ENCODE data around the gene ZFAND3.
"Not testable (repeated sequence)": the region's sequence is repeated elsewhere in the genome, so short reads cannot be mapped to it uniquely, and the experiment has no call there.

ZFAND3 gene

DNA sequence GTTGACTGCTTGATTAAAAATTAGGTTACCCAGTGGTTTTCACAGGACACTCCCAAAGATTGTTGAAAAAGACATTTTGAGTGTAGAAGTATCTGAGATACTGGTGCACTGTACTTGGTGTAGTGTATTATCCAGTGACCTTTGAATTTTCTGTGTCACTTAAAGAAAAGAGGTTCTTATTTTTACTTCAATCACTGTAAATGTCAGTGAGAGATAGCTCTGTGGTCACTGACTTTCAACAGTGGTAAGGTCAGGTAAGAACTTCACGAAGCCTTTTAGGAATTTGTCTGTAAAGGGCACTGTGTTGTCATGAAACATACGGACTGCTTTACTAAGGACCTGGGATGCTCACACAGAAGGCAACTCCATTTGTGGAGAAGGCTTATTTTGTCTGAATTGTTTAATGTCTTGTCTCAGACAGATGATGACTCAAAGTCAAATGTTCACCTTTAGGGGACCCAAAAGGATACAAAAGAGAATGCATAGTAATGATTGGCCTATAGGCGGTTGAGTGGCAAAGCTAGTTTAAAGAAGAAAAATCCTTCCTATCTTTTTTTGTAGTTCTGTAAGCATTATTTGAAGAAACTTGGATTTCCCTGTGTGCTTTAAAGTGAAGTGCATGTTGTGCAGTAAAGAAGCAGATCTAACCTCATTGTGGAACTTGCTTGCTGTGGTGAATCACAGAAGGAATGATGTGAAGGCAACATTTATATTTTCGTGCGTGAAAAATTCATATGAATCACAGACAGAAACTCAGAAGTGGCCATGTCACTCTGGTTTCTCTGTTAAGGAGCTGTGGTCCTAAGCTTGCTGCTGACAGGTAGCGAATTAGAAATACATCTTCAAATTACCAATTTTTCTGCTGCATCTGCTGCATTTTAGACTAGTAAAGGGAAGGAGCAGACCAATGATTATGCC, 47.3 kb downstream of the ZFAND3 start:
- no peak for DNase-seq

DNA sequence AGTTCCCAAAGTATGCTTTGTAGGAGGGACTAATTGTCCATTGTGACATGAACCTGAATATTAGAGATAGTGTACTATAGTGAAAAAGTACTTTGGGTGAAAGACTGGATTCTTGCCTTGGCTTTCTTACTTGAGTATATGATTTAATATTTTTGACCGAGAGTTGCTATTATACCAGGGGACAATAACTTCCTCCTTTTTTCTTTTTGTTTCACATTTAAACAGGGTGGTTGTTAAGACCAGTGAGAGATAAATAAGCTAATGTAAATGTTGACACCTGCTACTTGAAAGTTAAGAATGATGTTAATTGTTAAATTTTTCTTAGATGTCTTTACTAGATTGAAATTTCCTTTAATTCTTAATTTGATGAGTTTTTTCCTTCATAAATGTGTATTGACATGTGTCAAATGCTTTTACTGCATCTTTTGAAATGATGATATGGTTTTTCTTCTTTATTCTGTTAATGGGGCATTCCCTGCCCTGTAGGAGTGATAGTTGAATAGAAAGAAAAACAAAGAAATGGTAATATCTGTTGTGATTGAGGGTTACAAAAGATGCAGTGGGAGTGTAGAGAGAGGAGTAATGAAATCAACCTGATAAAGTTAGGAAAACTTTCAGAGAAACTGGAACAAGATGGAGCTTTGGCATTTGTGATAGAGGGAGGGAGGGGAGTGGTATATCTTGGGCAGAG, 48.4 kb downstream of the ZFAND3 start:
- no peak for DNase-seq

DNA sequence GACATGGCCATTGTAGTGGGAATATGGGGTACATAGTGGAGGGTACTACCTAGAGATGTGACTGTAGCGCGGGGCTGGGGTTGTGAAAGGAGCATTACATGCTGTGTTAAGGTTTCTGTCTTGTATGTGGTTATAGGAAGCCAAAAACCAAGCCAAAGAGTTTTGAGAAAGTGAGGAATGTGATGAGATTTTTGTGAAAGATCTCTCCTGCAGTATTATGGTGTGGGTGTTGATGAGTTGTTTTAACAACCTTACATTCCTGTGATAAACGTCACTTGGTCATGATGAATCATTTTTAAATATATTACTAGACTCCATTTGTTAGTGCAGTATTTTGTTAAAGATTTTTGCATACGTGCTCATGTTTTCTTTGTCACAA, 48.9 kb downstream of the ZFAND3 start:
- DNase-seq = no peak

DNA sequence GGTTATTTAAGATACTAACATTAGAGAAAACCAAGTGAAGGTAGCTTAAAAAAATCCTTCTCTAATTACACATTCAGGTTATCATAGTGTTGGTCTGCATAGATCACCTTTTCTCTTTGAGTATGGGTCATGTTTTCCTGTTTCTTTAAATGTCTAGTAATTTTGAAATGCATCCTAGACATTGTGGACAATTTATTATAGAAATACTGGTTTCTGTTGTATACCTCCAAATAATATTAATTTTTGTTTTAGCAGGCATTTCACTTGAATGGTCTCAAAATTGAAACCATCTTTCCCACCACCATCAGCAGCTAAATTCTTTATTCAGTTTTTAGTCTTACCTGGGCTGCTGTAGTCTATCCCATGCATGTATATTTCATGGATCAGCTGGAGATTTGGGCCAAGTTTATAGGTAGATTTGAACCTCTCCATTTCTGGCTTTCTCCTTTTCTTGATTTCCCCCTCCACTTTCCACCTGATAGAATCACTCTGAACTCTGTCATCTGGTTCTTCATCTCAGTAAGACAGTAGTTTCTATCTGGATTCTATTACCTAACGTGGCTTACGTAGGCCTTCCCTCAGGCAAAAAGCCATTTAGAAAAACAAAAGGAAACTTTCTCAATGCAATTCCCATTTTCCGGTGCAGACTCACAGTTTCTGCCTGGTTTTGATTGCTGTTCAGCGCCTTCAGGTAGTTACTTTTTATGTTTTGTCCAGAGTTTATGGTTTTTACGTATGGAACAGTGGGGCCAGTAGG, 52.3 kb downstream of the ZFAND3 start:
- no peak for DNase-seq

DNA sequence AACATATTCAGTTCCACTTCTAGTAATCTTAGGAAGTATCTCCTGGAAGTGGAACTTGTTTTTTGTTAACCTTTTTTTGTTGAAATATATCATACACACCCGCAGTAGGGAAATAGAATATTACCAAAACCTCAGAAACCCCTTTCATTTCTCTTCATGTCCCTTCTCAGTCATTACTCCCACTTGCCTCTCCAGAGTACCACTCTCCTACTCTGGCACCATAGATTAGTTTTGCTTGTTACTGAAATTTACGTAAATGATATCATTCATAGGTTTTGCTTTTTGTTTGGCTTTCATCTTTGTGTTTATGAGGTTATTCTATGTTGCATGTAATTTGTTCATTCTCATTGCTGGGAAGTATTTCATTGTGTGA, 52.8 kb downstream of the ZFAND3 start:
- no peak for DNase-seq

DNA sequence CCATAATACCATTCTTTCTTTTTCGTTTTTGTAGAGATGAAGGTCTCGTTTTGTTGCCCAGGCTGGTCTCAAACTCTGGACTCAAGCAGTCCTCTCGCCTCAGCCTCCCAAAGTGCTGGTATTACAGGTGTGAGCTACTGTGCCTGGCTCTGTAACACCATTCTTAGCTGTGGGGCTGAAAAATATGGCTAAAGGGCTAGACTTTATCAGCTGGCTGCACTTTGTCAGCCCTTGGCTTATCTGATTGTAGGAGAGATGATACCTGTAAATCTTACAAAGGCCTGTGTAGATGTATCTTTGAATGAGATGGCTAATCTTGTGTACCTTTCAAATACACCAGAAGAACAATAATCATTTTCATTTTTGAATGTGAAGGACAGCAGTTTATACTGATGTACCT, 55.2 kb downstream of the ZFAND3 start:
- no peak for DNase-seq

DNA sequence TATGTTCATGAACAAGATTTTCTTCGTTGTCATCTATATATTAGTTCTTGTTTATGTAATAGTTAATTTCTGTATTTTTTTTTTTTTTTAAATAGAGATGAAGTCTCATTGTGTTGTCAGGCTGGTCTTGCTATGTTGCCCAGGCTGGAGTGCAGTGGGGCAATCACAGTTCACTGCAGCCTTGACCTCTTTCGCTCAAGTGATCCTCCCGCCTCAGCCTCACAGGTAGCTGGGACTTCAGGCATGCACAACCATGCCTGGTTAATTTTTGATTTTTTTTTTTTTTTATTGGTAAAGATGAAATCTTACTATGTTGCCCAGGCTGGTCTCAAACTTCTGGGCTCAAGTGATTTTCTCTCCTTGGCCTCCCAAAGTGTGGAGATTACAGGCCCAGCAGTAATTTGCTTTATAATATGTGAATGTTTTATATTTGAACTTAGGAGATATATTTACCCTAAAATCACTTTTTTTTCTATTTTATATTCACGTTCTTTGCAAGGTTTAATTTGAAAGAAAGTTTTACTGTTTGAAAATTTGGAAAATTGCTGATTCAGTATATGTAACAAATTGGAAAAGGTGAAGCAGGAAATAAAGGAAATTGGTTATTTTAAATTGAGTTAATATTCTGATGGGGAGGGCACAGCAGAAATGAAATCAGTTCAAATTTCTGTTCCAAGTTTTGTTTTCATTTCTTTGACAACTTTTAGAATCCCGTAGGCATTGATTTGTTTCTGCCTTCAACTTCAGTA, 56.2 kb downstream of the ZFAND3 start:
- no peak for DNase-seq

DNA sequence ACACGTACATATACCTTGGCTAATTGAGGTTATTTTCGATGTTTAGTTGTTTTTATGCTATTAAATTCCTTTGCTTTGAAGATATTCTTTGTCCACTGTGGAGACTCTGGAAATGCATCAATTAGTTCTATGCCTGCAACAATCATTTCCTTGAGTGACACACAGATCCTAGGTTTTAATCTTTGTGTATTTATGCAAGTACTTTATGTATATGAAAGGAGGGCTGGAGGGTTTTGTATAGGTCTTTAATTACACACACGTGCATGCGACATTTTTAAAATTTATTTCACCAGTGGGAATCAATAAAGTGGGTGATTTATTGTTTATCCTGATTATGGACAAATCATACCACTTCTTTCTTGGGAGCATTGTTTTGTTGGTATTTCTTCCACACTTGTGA, 57.3 kb downstream of the ZFAND3 start:
- DNase-seq = no peak

DNA sequence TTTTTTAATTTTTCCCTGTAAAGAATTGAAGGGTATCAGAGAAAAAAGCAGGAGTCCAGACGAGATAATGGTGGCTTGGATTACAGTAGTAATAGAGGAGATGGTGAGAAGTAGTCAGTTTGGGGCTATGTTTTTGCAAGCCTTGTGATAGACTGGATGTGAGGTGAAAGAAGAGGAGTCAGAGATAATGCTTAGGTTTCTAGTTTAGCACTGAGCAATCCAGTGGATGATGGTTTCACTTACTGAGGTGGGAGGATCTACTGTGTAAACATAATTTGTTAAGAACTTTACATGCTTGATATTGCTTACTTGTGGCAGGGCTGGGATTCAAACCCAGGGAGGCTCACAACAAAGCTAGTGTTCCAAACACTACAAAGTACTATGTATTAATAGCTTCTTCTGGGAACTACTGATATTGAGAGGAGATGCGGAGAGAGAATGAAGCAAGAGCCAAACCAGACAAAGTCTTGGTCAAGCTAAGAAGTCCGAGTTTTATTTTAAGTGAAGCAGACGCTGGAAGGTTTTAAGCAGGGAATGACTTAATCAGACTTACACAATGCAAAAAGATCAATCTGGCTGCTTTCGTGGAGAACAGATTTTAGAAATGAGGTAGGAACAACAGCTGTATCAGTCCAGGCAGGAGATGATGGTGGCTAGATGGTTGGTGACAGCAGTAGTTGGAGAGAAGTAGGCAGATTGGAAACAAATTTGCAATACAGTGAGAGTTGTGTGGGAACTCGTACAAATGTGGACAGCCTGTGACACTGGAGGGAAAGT, 58.0 kb downstream of the ZFAND3 start:
- no peak for DNase-seq

DNA sequence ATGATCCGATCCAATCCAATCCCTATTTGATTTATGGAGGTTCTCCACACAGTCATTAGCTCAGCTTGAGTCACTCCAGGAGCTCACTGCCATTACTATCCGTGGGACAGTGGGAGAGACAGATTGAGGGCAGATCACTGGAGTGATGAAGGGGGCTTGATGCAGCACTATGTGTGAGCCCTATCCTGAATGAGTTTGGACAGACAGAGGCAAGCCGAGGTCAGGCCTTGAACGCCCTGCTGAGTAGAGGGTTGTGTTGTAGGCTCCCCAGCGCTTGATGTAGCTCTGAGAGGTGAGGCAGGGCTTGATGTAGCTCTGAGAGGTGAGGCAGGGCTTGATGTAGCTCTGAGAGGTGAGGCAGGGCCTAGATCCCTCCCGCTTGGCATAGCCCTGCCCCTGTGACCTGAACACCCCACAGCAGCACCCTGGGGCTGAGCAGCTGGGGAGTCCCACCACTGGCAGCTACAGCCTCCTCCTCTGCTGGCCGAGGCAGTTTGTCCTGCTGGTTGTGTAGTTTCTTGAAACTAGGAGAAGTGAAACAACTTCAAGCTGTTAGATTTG, 58.7 kb downstream of the ZFAND3 start:
- no peak for DNase-seq

DNA sequence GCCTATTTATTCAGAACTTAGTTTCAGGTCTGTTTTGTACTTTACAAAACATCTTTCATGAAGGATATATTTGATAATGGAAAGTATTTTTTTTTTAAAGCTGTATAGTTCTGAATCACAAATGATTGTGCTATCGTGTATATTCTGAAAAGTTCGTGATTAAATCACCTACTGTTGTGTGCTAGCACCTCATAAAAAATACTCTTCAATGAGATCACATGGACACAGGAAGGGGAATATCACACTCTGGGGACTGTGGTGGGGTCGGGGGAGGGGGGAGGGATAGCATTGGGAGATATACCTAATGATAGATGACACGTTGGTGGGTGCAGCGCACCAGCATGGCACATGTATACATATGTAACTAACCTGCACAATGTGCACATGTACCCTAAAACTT, 61.1 kb downstream of the ZFAND3 start:
- DNase-seq = not testable (repeated sequence)

DNA sequence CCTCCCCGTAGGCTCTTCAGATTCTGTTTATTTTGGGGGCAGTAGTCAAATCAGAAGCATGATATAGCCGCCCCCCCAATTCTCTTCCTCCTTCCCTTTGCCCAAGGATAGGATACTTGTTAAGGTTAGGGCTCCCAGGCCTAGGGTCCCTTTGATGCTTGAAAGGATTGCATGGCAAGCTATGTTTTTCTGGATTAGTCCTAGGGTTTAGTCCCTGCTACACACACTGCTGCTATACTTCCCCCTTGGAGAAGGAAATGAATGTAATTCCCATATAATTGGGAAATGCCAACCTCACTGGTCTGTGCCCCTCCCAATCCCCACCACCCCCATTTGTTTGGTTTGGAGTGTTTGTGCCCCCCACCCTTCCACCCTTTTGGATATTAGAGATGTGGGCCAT, 62.8 kb downstream of the ZFAND3 start:
- DNase-seq = no peak

DNA sequence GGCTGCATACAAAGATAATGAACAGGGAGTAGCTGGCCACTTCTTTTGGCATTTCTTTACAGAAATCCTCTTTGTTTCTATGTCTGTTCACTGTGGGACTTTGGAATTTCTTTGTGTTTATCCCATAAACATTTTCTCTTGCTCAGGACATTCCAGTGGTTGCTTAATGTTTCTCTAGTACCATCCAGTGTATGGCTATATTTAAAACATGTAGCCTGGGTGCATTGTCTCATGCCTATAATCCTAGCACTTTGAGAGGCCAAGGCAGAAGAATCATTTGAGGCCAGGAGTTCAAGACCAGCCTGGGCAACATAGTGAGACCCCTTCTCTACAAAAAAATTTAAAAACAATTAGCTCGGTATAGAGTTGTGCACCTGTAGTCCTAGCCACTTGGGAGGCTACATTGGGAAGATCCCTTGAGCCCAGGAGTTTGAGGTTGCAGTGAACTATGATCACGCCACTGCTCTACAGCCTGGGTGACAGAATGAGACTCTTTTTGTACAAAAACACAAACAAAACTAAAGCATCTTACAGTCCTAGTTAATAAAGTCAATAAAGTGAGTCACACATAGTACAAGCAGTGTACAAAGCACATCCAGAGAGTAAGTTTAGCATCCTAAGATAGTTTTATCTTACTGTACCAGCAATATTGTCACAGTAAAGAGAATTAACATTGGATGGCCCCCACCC, 63.3 kb downstream of the ZFAND3 start:
- no peak for DNase-seq

DNA sequence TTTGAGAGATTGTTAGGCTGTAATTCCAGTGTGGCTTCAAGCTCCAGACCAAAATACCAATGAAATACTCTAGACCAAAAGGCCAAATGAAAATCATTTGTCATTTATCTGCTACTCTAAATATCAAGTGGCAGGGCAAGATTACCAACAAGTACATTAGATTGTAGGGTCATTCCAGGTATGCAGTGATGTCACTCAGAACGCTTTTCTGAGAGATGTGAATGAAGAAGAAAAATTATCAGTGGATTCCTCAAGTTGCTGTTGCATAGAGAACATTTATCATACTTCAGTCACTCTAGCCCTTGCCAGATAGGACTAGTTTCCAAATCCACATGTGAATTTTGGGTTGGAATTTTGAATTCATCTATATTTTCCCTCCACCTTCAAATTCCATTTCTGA, 65.0 kb downstream of the ZFAND3 start:
- no peak for DNase-seq

DNA sequence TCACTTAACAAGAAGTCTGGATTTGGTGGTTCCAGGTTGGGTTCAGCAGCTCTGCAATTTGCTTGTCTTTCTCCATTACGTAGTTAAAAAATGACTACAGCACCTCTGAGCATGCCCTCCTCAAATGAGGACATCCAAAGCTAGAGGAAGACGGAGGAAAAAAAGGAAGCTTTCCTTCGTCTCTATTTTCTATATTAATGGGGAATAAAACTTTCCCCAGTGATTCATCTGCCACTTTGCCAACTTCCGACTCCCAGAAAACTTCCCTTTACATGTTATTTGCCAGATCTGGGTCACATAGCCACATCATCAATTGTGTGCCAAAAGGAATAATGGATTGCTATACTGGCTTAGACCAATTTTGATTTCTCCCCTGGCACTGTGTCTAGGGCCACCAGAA, 69.5 kb downstream of the ZFAND3 start:
- DNase-seq = no peak

DNA sequence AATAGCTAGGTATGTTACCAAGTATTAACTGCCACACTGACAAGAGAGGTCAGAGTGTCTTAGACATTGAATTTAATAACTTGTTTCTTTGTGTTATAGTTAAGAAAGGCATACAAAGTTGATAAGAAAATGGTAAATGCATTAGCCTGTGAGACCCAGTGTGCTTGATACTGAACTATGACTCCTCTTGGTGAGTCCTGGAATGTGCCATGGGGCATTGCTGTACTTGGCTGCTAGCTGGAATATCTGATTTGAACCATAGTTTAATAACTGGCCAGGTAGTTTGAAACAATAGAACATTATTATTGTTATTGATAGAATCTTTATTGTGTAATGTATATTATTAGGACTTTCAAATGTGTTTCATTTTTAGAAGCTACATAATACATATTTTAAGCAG, 70.0 kb downstream of the ZFAND3 start:
- no peak for DNase-seq

DNA sequence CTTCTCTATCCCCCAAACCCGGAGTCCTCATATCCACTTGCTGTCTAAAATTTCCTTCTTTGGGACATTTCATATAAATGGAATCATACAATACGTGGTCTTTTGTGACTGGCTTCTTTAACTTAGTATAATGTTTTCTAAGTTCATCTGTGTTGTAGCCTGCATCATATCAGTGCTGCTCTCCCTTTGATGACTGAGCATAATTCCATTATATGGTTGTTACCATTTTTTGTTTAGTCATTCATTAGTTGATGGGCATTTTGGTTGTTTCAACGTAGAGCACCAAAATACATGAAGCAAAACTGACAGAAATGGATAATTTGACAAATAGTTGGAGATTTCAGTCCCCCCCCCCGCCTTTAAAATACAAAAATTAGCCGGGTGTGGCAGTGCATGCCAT, 71.5 kb downstream of the ZFAND3 start:
- no peak for DNase-seq

DNA sequence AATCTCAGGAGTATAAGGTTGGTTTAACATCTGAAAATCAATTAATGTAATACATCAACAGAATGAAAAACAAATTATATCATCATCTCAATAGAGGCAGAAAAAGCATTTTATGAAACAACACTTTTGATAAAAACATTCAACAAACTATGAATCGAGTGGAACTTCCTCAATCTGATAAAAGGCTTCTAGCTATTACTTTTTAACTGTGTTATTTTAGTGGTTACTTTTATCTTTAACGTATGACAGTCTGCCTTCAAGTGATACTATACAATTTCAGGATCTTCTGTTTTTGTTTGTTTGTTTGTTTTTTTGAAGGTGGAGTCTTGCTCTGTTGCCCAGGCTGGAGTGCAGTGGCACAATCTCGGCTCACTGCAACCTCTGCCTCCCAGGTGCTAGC, 73.7 kb downstream of the ZFAND3 start:
- DNase-seq = no peak

DNA sequence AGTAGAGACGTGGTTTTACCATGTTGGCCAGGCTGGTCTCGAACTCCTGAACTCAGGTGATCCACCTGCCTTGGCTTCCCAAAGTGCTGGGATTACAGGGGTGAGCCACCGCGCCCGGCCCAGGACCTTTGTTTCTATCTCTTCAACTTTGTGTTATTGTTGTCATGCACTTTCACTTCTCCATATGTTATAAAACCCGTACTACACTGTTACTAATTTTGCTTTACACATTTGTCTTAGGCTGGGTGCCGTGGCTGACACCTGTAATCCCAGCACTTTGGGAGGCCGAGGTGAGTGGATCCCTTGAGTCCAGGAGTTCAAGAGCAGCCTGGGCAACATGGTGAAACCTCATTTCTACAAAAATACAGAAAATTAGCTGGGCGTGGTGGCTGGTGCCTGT, 74.2 kb downstream of the ZFAND3 start:
- not testable (repeated sequence) for DNase-seq

DNA sequence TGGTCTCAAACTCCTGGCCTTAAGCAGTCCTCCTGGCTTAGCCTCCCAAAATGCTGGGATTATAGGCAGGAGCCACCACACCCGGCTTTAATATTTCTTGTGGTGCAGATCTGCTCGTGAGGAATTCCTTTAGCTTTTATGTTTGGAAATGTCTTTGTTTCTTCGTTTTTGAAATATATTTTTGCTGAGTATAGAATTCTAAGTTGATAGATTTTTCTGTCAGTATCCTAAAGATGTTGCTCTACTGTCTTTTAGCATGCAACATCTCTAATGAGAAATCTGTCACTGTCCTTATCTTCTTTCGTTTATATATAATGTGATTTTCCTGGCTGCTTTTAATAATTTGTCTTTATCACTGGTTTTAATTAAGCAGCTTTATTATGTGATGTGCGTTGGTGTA, 75.1 kb downstream of the ZFAND3 start:
- no peak for DNase-seq

DNA sequence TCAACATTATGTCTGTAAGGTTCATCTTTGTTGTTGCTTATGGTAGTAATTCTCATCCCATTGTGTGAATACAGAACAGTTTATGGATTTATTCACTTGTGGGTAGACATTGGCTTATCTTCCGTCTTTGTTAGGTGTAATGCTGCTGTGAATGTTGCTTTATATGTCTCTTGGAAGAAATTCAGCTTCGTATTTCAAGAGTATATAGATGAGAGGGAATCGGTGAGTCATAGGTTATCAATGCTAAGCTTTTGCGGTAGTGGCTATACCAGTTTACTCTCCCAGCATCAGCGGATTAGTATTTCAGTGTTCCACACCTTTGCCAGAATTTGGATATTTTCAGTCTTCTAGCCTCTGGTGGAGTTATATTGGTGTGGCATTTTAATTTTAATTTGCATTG, 77.8 kb downstream of the ZFAND3 start:
- DNase-seq = no peak
